Measurements from ENCODE around the gene CYP27C1.
"Not testable (repeated sequence)": the region's sequence is repeated elsewhere in the genome, so short reads cannot be mapped to it uniquely, and the experiment has no call there.

The CYP27C1 gene

DNA sequence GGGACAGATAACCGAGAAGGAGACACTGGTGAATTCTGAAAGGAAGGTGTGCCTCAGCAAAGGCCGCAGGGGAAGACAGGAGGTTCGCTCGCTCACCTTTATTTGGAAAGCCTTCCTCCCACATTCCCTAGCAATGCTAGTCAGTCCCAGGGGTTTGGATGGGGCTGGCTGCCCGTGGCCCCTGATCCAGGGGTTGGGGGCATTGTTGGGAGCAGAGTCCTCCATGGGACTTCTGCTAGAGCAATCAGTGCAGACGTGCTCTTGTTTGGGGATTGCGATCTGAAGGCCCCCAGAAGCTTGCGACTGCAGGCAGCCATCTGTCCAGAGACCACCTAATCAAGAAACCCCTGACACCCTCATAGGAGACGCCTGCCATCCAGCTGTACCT lies 6.0 kb upstream of the CYP27C1 start:
- no peaks in the 10 kb centered on the region for H3K36me3 ChIP-seq (ENCODE audit: control insufficient read depth, insufficient read depth, low read length)
- no peak for DNase-seq (ENCODE audit: extremely low read depth, insufficient read length)
- no peak for TF ChIP-seq CTCF (IDR thresholded peaks at IDR 0.05; ENCODE audit: insufficient read depth, low read length, poor library complexity, severe bottlenecking)
- H3K4me3 ChIP-seq (replicated peaks; ENCODE audit: low read depth, low read length) = no peak overlapping the region
- no peaks in the 10 kb centered on the region for H3K27me3 ChIP-seq (replicated peaks; ENCODE audit: control insufficient read depth, insufficient read depth, low read length)

DNA sequence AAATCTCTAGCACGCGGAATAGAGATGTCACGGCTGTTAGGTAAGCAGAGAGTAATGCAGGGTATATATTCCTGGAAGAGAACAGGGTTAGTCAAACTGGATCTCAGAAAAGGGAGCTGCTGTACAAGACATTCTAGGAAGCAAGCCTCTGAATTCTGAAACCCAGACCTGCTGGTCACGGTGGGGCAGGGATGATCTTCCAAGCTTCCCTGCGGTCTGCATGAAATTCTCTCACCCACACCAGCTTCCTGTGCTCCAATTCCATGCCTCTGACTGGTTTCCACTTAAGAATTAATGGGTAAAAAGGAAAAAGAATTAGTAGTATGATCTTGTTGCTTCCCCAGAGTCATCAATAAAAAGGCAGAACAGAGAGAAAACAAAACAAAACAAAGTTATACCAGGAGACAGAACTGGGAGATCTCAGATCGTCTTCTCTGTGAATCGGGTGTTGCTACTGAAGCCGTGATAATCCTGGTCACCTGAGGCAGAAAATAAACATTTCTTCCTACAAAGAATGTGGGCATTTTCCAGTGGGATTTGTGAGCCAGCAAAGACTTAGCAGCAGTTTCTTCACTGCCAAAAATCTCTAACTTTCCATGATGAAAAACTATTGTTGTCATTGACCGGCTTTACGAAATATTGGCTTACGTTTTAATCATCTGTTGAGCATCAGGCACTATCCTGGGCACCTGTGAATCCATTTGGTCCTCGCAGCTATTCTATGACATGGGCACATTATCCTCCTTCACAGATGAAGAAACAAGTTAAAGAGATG lies 5.3 kb upstream of the CYP27C1 start:
- no peaks in the 10 kb centered on the region for H3K36me3 ChIP-seq (ENCODE audit: control insufficient read depth, insufficient read depth, low read length)
- TF ChIP-seq CTCF (IDR thresholded peaks at IDR 0.05; ENCODE audit: insufficient read depth, low read length, poor library complexity, severe bottlenecking) = no peak
- no peak overlapping the region for H3K4me3 ChIP-seq (replicated peaks; ENCODE audit: low read depth, low read length)
- H3K27me3 ChIP-seq (replicated peaks; ENCODE audit: control insufficient read depth, insufficient read depth, low read length) = no peaks in the 10 kb centered on the region; the same call in 1 of the 2 replicates
- no peak for DNase-seq (ENCODE audit: extremely low read depth, insufficient read length)

DNA sequence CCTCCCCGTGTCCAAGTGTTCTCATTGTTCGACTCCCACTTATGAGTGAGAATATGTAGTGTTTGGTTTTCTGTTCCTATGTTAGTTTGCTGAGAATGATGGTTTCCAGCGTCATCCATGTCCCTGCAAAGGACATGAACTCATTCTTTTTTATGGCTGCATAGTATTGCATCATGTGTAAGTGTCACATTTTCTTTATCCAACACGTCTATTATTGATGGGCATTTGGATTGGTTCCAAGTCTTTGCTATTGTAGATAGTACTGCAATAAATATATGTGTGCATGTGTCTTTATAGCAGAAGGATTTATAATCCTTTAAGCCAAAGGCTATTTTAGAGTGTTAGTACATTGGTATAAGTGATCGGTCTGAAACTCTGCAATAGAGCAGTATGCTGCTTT lies 4.0 kb upstream of the CYP27C1 start:
- H3K27me3 ChIP-seq (replicated peaks; ENCODE audit: control insufficient read depth, insufficient read depth, low read length); H3K36me3 ChIP-seq (ENCODE audit: control insufficient read depth, insufficient read depth, low read length); H3K4me3 ChIP-seq (replicated peaks; ENCODE audit: low read depth, low read length); DNase-seq (ENCODE audit: extremely low read depth, insufficient read length): not testable (repeated sequence)

GRCh38 chr2:127220768-127221527 lies 849 bp upstream of the CYP27C1 start:
- H3K27me3 ChIP-seq (replicated peaks; ENCODE audit: control insufficient read depth, insufficient read depth, low read length) = no peaks in the 10 kb centered on the region; the same call in none of the 2 replicates
- no peak for DNase-seq (ENCODE audit: extremely low read depth, insufficient read length)
- no peaks in the 10 kb centered on the region for H3K36me3 ChIP-seq (ENCODE audit: control insufficient read depth, insufficient read depth, low read length)
- TF ChIP-seq CTCF (IDR thresholded peaks at IDR 0.05; ENCODE audit: insufficient read depth, low read length, poor library complexity, severe bottlenecking) = no peak
- no peak overlapping the region for H3K4me3 ChIP-seq (replicated peaks; ENCODE audit: low read depth, low read length)

- no peak for TF ChIP-seq CTCF (IDR thresholded peaks at IDR 0.05; ENCODE audit: insufficient read depth, low read length, poor library complexity, severe bottlenecking)
- Histone ChIP-seq H3K4me3 (replicated peaks; ENCODE audit: low read depth, low read length) (no peak overlapping the region; the same call in 1 of the 2 replicates), H3K27me3 (replicated peaks; ENCODE audit: control insufficient read depth, insufficient read depth, low read length) (no peaks in the 10 kb centered on the region; the same call in none of the 2 replicates), H3K36me3 (ENCODE audit: control insufficient read depth, insufficient read depth, low read length) (no peaks in the 10 kb centered on the region)
- DNase-seq (ENCODE audit: extremely low read depth, insufficient read length) = no peak
These were observed 678 bp downstream of the CYP27C1 start for GRCh38 chr2:127219171-127220070.
